ENCODE measurements around the gene MCF2L2.

Gene MCF2L2

DNA sequence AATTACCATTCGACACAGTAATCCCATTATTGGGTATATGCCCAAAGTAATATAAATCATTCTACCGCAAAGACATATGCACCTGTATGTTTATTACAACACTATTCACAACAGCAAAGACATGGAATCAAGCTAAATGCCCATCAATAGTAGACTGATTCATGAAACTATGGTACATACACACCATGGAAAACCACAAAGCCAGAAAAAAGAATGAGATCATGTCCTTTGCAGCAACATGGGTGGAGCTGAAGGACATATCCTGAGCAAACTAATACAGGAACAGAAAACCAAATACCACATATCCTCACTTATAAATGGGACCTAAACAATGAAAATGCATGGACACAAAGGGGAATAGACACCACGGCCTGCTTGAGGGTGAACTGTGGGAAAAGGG lies 11.1 kb upstream of the MCF2L2 start:
- no peaks in the 10 kb centered on the region for H3K9me3 ChIP-seq
- no peak for DNase-seq
- no peaks in the 10 kb centered on the region for H3K36me3 ChIP-seq
- H3K27me3 ChIP-seq, result no peaks in the 10 kb centered on the region
- no peak for TF ChIP-seq CTCF (IDR thresholded peaks at IDR 0.05; ENCODE audit: low read depth, low read length)
- no peak overlapping the region for H3K4me3 ChIP-seq (ENCODE audit: low read depth, low read length)
- H3K4me1 ChIP-seq, result peaks cover 14% of the 10 kb centered on the region

DNA sequence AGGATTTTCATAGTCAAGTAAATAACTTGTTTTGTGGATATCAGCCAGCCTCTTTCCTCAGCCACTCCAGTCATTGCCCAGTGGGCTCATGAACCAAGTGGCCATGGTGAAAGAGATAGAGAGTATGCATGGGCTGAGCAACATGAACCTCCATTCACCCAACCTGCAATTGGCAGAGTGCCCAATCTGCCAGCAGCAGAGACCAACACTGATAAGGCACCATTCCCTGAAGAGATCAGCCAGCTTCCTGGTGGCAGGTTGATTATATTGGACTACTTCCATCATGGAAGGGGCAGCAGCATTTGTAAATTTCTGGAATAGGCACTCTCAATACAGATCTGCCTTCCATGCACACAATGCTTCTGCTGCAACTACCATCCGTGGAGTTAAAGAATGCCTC lies 10.3 kb upstream of the MCF2L2 start:
- Histone ChIP-seq H3K27me3 (no peaks in the 10 kb centered on the region), H3K9me3 (no peaks in the 10 kb centered on the region), H3K36me3 (no peaks in the 10 kb centered on the region), H3K4me3 (ENCODE audit: low read depth, low read length) (no peak overlapping the region), H3K4me1 (peaks cover 14% of the 10 kb centered on the region)
- DNase-seq, result peak; percentile 61
- TF ChIP-seq CTCF (IDR thresholded peaks at IDR 0.05; ENCODE audit: low read depth, low read length), result no peak

- no peaks in the 10 kb centered on the region for H3K36me3 ChIP-seq
- TF ChIP-seq CTCF (IDR thresholded peaks at IDR 0.05; ENCODE audit: low read depth, low read length), result no peak
- no peak overlapping the region for H3K4me3 ChIP-seq (ENCODE audit: low read depth, low read length)
- H3K9me3 ChIP-seq, result no peaks in the 10 kb centered on the region
- H3K27me3 ChIP-seq, result no peaks in the 10 kb centered on the region
- H3K4me1 ChIP-seq, result peaks cover 14% of the 10 kb centered on the region
- DNase-seq, result no peak
These were observed 9.5 kb upstream of the MCF2L2 start for GRCh38 chr3:183437666-183438564.

DNA sequence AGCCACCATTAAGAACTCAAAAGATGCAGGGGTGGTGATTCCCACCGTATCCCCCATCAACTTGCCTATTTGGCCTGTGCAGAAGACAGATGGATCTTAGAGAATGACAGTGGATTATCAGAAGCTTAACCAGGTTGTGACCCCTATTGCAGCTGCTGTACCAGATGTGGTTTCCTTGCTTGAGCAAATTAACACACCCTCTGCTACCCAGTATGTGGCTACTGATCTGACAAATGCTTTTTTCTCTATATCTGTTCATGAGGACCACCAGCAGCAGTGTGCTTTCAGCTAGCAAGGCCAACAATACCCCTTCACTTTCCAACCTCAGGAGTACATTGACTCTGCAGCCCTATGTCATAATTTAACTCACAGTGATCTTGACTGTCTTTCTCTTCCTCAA lies 8.6 kb upstream of the MCF2L2 start:
- no peaks in the 10 kb centered on the region for H3K36me3 ChIP-seq
- H3K27me3 ChIP-seq, result no peaks in the 10 kb centered on the region
- peaks cover 14% of the 10 kb centered on the region for H3K4me1 ChIP-seq
- DNase-seq, result no peak
- no peak for TF ChIP-seq CTCF (IDR thresholded peaks at IDR 0.05; ENCODE audit: low read depth, low read length)
- H3K4me3 ChIP-seq (ENCODE audit: low read depth, low read length), result no peak overlapping the region
- H3K9me3 ChIP-seq, result no peaks in the 10 kb centered on the region

- DNase-seq, result no peak
- H3K36me3 ChIP-seq, result no peaks in the 10 kb centered on the region
- no peaks in the 10 kb centered on the region for H3K9me3 ChIP-seq
- H3K4me3 ChIP-seq (ENCODE audit: low read depth, low read length), result no peak overlapping the region
- H3K4me1 ChIP-seq, result peaks cover 14% of the 10 kb centered on the region
- H3K27me3 ChIP-seq, result no peaks in the 10 kb centered on the region
- TF ChIP-seq CTCF (IDR thresholded peaks at IDR 0.05; ENCODE audit: low read depth, low read length), result no peak
These were observed 7.2 kb upstream of the MCF2L2 start for GRCh38 chr3:183435661-183436060.

GRCh38 chr3:183434992-183435391 lies 6.6 kb upstream of the MCF2L2 start:
- Histone ChIP-seq H3K9me3 (no peaks in the 10 kb centered on the region), H3K4me3 (ENCODE audit: low read depth, low read length) (no peak overlapping the region), H3K27me3 (no peaks in the 10 kb centered on the region), H3K36me3 (no peaks in the 10 kb centered on the region), H3K4me1 (peaks cover 14% of the 10 kb centered on the region)
- no peak for TF ChIP-seq CTCF (IDR thresholded peaks at IDR 0.05; ENCODE audit: low read depth, low read length)
- no peak for DNase-seq

Measured in BE2C (cell line).